Liver (tissue), 9 donors: Measurements from ENCODE around the gene DIPK1C. TPM values are rescaled to one million over a fixed set of nuclear protein-coding genes. Genes with fewer than 3 reads are reported as not detected.

Source experiments
- DNase-seq: peaks from one replicate; pipeline ENCODE4 v3.0.0-alpha.2; 2017; ENCODE audit warnings: low spot score
- H3K27ac ChIP-seq, 2 donors: one replicate each; pipeline ENCODE4 v1.7.0; 2013; ENCODE audit warnings: inconsistent platforms in 2 of 2, low read length in 2 of 2, control low read depth in 1 of 2, low read depth in 1 of 2, mild to moderate bottlenecking in 1 of 2
- H3K27me3 ChIP-seq, 4 donors: one replicate each; pipeline versions ENCODE4 v1.6.1 to v1.7.0; 2013; ENCODE audit warnings: low read length in 3 of 4, inconsistent platforms in 1 of 4, mild to moderate bottlenecking in 1 of 4, moderate library complexity in 1 of 4; ENCODE audit not compliant: control insufficient read depth in 4 of 4, insufficient read depth in 4 of 4
- H3K36me3 ChIP-seq, 4 donors: one replicate each; pipeline versions ENCODE4 v1.6.1 to v1.7.0; 2013; ENCODE audit warnings: low read length in 3 of 4, mild to moderate bottlenecking in 3 of 4, low read depth in 1 of 4, moderate library complexity in 1 of 4; ENCODE audit not compliant: control insufficient read depth in 4 of 4, insufficient read depth in 3 of 4
- H3K4me1 ChIP-seq, 4 donors: one replicate each; pipeline versions ENCODE4 v1.6.1 to v1.7.0; 2013; ENCODE audit warnings: low read length in 3 of 4, mild to moderate bottlenecking in 3 of 4, moderate library complexity in 1 of 4; ENCODE audit not compliant: control insufficient read depth in 4 of 4, insufficient read depth in 4 of 4
- H3K4me3 ChIP-seq, 3 donors: one replicate each; pipeline versions ENCODE4 v1.6.1 to v1.7.0; 2013; ENCODE audit warnings: low read length in 3 of 3, control low read depth in 1 of 3, low read depth in 1 of 3, mild to moderate bottlenecking in 1 of 3
- H3K9ac ChIP-seq, 2 donors: one replicate each; pipeline ENCODE4 v1.7.0; 2013; ENCODE audit warnings: low read length in 2 of 2, mild to moderate bottlenecking in 2 of 2, moderate library complexity in 2 of 2, control low read depth in 1 of 2, low read depth in 1 of 2
- H3K9me3 ChIP-seq, 4 donors: one replicate each; pipeline versions ENCODE4 v1.6.1 to v1.7.0; 2013; ENCODE audit warnings: low read length in 3 of 4; ENCODE audit not compliant: control insufficient read depth in 4 of 4
- EGR1 ChIP-seq, 2 donors: IDR thresholded peaks; 2 replicates each; pipeline ENCODE4 v1.6.1; 2016 to 2018; ENCODE audit warnings: antibody characterized with exemption in 2 of 2, low read depth in 2 of 2
- GABPA ChIP-seq, 2 donors: IDR thresholded peaks in 1 of 2; conservative IDR thresholded peaks in 1 of 2; 2 replicates each; pipeline ENCODE4 v1.6.1; 2016; ENCODE audit warnings: antibody characterized with exemption in 2 of 2, mild to moderate bottlenecking in 1 of 2, moderate library complexity in 1 of 2
- HNF4A ChIP-seq, 2 donors: conservative IDR thresholded peaks; 2 replicates each; pipeline ENCODE4 v1.6.1; 2016; ENCODE audit warnings: antibody characterized with exemption in 2 of 2, mild to moderate bottlenecking in 2 of 2
- HNF4G ChIP-seq: IDR thresholded peaks from 2 replicates; pipeline ENCODE4 v1.6.1; 2016; ENCODE audit warnings: antibody characterized with exemption
- JUND ChIP-seq, 2 donors: IDR thresholded peaks; 2 replicates each; pipeline ENCODE4 v1.6.1; 2016; ENCODE audit warnings: antibody characterized with exemption in 2 of 2
- RAD21 ChIP-seq, 2 donors: IDR thresholded peaks; 2 replicates each; pipeline ENCODE4 v1.6.1; 2016; ENCODE audit warnings: antibody characterized with exemption in 2 of 2, mild to moderate bottlenecking in 2 of 2
- RXRA ChIP-seq, 2 donors: IDR thresholded peaks; 2 replicates each; pipeline ENCODE4 v1.6.1; 2017 to 2018; ENCODE audit warnings: antibody characterized with exemption in 2 of 2, mild to moderate bottlenecking in 1 of 2
- SP1 ChIP-seq: IDR thresholded peaks from 2 replicates; pipeline ENCODE4 v1.6.1; 2018; ENCODE audit warnings: antibody characterized with exemption, mild to moderate bottlenecking
- TAF1 ChIP-seq: conservative IDR thresholded peaks from 2 replicates; pipeline ENCODE4 v1.6.1; 2016; ENCODE audit warnings: antibody characterized with exemption, mild to moderate bottlenecking
- YY1 ChIP-seq: IDR thresholded peaks from 2 replicates; pipeline ENCODE4 v1.6.1; 2016; ENCODE audit warnings: antibody characterized with exemption, mild to moderate bottlenecking
- WGBS: extraction: QIAGEN DNeasy Blood & Tissue Kit; methylation state at CpG from one replicate; pipeline ENCODE4 v1.1.7; 2013; 5-methylcytosine and 5-hydroxymethylcytosine counted together
- polyA plus RNA-seq, 2 donors: library from polyadenylated mRNA; stranded (reverse) in 1 of 2; unstranded in 1 of 2; fragments of 200-250 nt in 1 of 2; fragments of >200 nt in 1 of 2; fragmentation: Nextera tagmentation in 1 of 2; extraction: Ambion mirVana in 1 of 2; gene quantifications; one replicate each; pipeline versions ENCODE4 v1.2.1 to v1.2.3, GENCODE V29; 2013 to 2015
- total RNA-seq, 2 donors: library from RNA; depleted of rRNA; stranded (reverse); fragments of >200 nt; gene quantifications; one replicate each; pipeline ENCODE4 v1.2.3, GENCODE V29; 2014
- TF ChIP-seq, protein P1 (sequence below): IDR thresholded peaks from 2 replicates; pipeline ENCODE4 v1.6.1; 2016; ENCODE audit warnings: antibody characterized with exemption, mild to moderate bottlenecking
- TF ChIP-seq, protein P2 (sequence below): fragments of 150-350 bp; IDR thresholded peaks from 2 replicates; pipeline ENCODE4 v1.5.1; 2017; ENCODE audit warnings: improper control_type of control experiment, low read depth, low read length; ENCODE audit not compliant: missing input control
- TF ChIP-seq, protein P3 (sequence below): IDR thresholded peaks from 2 replicates; pipeline ENCODE4 v1.6.1; 2016; ENCODE audit warnings: antibody characterized with exemption
- donor health status: healthy.
- donor health status: healthy.
- donor health status: healthy.
- donor health status: healthy.
- donor health status: healthy.

The DIPK1C gene
- total and polyA plus RNA-seq, 4 donors = 0.06 to 0.19 (median 0.08) TPM; not detected in 1

DNA sequence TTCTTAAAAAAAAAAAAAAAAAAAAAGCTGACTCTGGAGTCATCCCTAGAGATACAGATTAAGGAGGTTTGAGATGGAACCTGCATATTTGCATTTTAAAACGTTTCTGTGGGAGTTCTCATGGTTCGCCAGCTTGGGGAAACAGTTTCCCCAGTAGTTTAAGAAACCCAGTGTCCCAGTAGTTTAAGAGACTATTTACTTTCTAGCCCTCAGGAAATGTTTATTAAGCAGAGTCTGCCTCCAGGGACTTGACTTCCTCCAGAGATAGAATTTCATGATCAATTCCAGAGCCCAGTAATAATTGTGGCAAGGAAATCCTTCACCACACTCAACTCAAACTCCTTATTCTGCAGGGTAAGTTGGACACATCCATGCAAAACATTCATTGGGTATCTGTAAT is 39.1 kb downstream of the DIPK1C start (continued):
- no peak for TF ChIP-seq GABPA (IDR thresholded peaks at IDR 0.05 in 1 of 2, conservative IDR thresholded peaks at IDR 0.05 in 1 of 2)

DNA sequence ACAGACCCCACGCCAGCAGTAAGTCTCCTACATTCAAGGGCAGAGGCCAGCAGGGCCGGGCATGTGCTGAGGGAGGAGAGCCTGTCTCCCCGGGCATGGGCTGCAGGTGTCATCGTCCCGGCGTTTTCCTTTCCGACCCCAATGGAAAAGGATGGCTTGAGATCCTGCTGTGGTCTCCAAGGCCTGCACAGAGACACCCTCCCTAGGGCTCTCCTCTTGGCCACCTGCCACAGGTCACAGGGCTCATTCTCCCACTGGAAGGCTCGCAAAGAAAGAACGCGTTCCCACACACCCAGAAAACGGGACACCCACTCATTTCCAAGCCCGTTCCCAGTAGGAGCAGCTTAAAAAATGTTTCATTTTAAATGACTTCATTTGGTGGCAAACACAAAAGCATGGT is 41.0 kb downstream of the DIPK1C start:
- H3K9ac ChIP-seq = no peak overlapping the region
- no peaks in the 10 kb centered on the region for H3K9me3 ChIP-seq
- H3K36me3 ChIP-seq = no peaks in the 10 kb centered on the region
- H3K4me1 ChIP-seq = no peaks in the 10 kb centered on the region
- no peak for DNase-seq
- TF ChIP-seq TAF1 = no peak
- TF ChIP-seq HNF4A (conservative IDR thresholded peaks at IDR 0.05) = no peak
- no peak for TF ChIP-seq JUND (IDR thresholded peaks at IDR 0.05)
- TF ChIP-seq EGR1 (IDR thresholded peaks at IDR 0.05; ENCODE audit: low read depth in 2 of 2) = no peak
- no peak for TF ChIP-seq HNF4G
- TF ChIP-seq RXRA (IDR thresholded peaks at IDR 0.05) = no peak
- no peak for TF ChIP-seq RAD21 (IDR thresholded peaks at IDR 0.05)
- TF ChIP-seq, protein P1, sequence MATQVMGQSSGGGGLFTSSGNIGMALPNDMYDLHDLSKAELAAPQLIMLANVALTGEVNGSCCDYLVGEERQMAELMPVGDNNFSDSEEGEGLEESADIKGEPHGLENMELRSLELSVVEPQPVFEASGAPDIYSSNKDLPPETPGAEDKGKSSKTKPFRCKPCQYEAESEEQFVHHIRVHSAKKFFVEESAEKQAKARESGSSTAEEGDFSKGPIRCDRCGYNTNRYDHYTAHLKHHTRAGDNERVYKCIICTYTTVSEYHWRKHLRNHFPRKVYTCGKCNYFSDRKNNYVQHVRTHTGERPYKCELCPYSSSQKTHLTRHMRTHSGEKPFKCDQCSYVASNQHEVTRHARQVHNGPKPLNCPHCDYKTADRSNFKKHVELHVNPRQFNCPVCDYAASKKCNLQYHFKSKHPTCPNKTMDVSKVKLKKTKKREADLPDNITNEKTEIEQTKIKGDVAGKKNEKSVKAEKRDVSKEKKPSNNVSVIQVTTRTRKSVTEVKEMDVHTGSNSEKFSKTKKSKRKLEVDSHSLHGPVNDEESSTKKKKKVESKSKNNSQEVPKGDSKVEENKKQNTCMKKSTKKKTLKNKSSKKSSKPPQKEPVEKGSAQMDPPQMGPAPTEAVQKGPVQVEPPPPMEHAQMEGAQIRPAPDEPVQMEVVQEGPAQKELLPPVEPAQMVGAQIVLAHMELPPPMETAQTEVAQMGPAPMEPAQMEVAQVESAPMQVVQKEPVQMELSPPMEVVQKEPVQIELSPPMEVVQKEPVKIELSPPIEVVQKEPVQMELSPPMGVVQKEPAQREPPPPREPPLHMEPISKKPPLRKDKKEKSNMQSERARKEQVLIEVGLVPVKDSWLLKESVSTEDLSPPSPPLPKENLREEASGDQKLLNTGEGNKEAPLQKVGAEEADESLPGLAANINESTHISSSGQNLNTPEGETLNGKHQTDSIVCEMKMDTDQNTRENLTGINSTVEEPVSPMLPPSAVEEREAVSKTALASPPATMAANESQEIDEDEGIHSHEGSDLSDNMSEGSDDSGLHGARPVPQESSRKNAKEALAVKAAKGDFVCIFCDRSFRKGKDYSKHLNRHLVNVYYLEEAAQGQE = no peak
- no peaks in the 10 kb centered on the region for H3K27me3 ChIP-seq
- no peak overlapping the region for H3K27ac ChIP-seq
- 91% methylated on average over 12 of the region's 12 CpGs for WGBS
- H3K4me3 ChIP-seq = no peak overlapping the region

DNA sequence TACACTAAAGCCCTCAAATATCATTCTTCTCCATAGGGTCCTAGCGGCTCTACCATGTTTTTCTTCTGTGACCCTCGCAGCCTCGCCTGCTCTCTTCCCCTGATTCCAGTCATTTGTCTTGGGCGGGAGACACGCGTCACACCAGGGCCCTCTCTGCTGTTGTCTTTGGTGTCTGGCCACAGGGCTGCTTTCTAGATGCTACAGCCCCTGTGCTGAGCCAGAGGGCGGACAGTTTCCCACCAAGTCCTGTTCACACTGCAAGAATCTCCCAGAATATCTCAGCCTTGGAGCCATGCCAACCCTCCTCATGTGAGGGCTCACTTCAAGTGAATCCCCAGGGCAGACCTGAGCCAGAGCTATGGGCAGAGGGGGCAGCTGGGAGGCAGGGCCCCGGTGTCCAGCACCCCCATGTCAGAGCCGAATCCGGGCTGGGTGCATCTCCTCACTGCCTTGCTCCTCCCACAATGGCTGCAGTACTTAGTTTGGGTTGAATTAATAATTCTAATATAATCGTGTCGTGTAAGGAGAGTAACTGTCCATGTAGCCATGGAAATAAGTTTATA is 42.1 kb downstream of the DIPK1C start:
- Histone ChIP-seq H3K27ac (no peak overlapping the region), H3K4me3 (no peak overlapping the region), H3K9ac (no peak overlapping the region), H3K27me3 (no peaks in the 10 kb centered on the region), H3K9me3 (no peaks in the 10 kb centered on the region), H3K4me1 (no peaks in the 10 kb centered on the region), H3K36me3 (no peaks in the 10 kb centered on the region)
- TF ChIP-seq, protein P2, sequence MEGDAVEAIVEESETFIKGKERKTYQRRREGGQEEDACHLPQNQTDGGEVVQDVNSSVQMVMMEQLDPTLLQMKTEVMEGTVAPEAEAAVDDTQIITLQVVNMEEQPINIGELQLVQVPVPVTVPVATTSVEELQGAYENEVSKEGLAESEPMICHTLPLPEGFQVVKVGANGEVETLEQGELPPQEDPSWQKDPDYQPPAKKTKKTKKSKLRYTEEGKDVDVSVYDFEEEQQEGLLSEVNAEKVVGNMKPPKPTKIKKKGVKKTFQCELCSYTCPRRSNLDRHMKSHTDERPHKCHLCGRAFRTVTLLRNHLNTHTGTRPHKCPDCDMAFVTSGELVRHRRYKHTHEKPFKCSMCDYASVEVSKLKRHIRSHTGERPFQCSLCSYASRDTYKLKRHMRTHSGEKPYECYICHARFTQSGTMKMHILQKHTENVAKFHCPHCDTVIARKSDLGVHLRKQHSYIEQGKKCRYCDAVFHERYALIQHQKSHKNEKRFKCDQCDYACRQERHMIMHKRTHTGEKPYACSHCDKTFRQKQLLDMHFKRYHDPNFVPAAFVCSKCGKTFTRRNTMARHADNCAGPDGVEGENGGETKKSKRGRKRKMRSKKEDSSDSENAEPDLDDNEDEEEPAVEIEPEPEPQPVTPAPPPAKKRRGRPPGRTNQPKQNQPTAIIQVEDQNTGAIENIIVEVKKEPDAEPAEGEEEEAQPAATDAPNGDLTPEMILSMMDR = no peak
- TF ChIP-seq, protein P1 = no peak
- TF ChIP-seq JUND (IDR thresholded peaks at IDR 0.05) (no peak), SP1 (no peak), GABPA (IDR thresholded peaks at IDR 0.05 in 1 of 2, conservative IDR thresholded peaks at IDR 0.05 in 1 of 2) (no peak), EGR1 (IDR thresholded peaks at IDR 0.05; ENCODE audit: low read depth in 2 of 2) (no peak), RXRA (IDR thresholded peaks at IDR 0.05) (no peak), TAF1 (no peak), YY1 (no peak)
- TF ChIP-seq, protein P3, sequence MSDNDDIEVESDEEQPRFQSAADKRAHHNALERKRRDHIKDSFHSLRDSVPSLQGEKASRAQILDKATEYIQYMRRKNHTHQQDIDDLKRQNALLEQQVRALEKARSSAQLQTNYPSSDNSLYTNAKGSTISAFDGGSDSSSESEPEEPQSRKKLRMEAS = no peak
- 93% methylated on average over 12 of the region's 12 CpGs for WGBS
- no peak for DNase-seq
